VCaP (cell line): Measurements from ENCODE around the gene MYLIP.

Experiments used
- H3K27ac ChIP-seq: fragments of 450-650 bp; 2 replicates; pipeline ENCODE4 v1.5.1; 2017
- TF ChIP-seq, protein P1 (sequence below): fragments of 450-650 bp; conservative IDR thresholded peaks from 2 replicates; pipeline ENCODE4 v1.5.1; 2017; ENCODE audit warnings: mild to moderate bottlenecking, moderate library complexity

The MYLIP gene

GRCh38 chr6:16134430-16134829, 5.5 kb downstream of the MYLIP start:
- no peak overlapping the region for H3K27ac ChIP-seq

DNA sequence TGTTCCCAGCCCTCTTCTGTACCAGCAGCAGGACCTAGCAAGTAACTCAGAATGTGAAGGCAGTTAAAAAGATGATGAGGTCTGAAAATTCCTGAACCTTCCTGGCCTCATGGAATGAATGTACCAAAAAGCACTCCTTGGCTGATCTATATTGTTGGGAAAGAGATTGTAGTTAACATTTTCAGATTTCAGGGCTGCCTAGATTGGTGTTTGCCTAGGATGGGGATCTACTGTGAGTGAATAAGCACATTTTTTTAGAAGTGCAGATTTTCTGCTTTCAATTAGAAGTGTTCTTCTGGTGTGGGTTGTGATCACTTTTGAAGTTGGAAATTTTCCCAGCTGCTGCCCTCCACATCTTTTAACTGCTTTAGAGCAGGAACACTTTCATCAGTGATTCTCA, 6.2 kb downstream of the MYLIP start:
- H3K27ac ChIP-seq = no peak overlapping the region
- TF ChIP-seq, protein P1, sequence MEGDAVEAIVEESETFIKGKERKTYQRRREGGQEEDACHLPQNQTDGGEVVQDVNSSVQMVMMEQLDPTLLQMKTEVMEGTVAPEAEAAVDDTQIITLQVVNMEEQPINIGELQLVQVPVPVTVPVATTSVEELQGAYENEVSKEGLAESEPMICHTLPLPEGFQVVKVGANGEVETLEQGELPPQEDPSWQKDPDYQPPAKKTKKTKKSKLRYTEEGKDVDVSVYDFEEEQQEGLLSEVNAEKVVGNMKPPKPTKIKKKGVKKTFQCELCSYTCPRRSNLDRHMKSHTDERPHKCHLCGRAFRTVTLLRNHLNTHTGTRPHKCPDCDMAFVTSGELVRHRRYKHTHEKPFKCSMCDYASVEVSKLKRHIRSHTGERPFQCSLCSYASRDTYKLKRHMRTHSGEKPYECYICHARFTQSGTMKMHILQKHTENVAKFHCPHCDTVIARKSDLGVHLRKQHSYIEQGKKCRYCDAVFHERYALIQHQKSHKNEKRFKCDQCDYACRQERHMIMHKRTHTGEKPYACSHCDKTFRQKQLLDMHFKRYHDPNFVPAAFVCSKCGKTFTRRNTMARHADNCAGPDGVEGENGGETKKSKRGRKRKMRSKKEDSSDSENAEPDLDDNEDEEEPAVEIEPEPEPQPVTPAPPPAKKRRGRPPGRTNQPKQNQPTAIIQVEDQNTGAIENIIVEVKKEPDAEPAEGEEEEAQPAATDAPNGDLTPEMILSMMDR = no peak

More at GRCh38 chr6:16134430-16134829, 5.5 kb downstream of the MYLIP start:
- TF ChIP-seq, protein P1 = no peak

- no peak overlapping the region for H3K27ac ChIP-seq
- TF ChIP-seq, protein P1 = no peak
These were observed 7.2 kb downstream of the MYLIP start for GRCh38 chr6:16136091-16136490.

DNA sequence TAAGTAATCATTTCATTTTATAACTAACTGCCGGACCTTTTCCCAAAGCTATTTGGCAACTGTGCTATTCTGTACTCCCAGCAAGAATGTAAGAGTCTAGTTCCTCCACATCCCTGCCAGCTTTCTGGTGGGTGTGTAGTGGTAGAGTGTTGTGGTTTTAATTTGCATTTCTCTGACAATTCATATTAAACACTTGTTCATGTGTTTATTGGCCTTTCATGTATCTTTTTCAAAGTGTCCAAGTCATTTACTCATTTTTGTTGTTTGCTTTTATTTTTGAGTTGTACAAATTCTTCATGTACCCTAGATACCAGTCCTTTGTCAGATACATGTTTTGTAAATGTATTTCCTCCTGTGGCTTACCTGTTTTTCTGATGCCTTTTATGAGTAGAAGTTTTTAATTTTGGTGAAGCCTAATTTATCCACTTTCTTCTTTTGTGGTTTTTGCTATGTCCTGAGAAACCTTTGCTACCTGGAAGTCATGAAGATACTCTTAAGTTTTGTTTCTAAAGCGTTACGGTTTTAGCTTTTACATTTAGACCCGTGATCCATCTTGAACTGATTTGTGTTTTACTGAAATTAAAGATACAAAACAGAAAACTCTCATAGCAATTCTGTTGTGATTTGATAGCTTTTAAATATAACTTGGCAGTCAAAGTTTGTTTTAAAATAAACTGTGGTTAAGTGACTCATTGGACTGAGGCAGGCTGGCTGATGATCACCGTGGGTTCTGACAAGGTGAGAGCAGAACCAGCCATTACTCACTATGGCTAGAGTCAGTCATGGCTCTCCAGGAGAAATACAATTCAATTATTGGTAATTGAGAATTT, 8.0 kb downstream of the MYLIP start:
- H3K27ac ChIP-seq = no peak overlapping the region
- TF ChIP-seq, protein P1 = no peak

GRCh38 chr6:16137451-16137801, 8.5 kb downstream of the MYLIP start:
- TF ChIP-seq, protein P1 = no peak
- no peak overlapping the region for H3K27ac ChIP-seq

- H3K27ac ChIP-seq = no peak overlapping the region
- TF ChIP-seq, protein P1 = no peak
These were observed 10.7 kb downstream of the MYLIP start for GRCh38 chr6:16139556-16139955.

DNA sequence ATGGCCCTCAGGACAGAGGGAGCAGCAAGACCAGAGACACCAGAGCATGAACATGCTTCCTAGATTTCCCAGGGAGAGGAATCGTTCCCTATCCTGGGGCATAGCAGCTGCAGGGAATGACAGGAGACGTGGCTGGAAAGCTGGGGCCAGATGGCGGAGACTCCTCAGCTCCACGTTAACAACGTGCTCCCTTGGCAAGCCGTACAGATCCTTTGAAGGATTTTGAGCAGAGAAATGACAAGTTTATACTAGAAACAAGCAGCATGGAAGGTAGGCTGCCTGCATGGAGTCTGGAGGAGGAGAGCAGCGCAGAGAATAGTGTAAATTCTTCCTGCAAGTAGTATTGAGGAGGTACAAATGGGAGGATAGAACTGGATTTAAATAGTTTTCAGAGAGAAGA, 11.7 kb downstream of the MYLIP start:
- no peak overlapping the region for H3K27ac ChIP-seq
- TF ChIP-seq, protein P1 = no peak
